HepG2 (cell line): ENCODE measurements around the gene KCTD14. TPM values are rescaled to one million over a fixed set of nuclear protein-coding genes. Genes with fewer than 3 reads are reported as not detected.
A peak's percentile ranks its signal among the peaks of the same experiment; 100 is the strongest.

Experiments used
- DR1 ChIP-seq: sonication (generic); formaldehyde crosslinking; IDR thresholded peaks from 2 replicates; pipeline ENCODE4 v1.8.0; 2021; ENCODE audit warnings: mild to moderate bottlenecking, missing genetic modification reagents, inconsistent platforms
- ERF ChIP-seq: IDR thresholded peaks from 2 replicates; pipeline ENCODE4 v1.6.1; 2018; ENCODE audit warnings: missing biosample characterization, missing genetic modification reagents
- ETV6 ChIP-seq: sonication (generic); formaldehyde crosslinking; conservative IDR thresholded peaks from 2 replicates; pipeline ENCODE4 v1.4.0; 2020; ENCODE audit warnings: missing genetic modification reagents
- NFE2L1 ChIP-seq: sonication (generic); formaldehyde crosslinking; IDR thresholded peaks from 2 replicates; pipeline ENCODE4 v1.4.0; 2020; ENCODE audit warnings: missing genetic modification reagents, mild to moderate bottlenecking, borderline replicate concordance
- NONO ChIP-seq, 2 experiments: fragments of 450-650 bp in 1 of 2; sonication (generic) in 1 of 2; formaldehyde crosslinking in 1 of 2; IDR thresholded peaks in 1 of 2; conservative IDR thresholded peaks in 1 of 2; 2 replicates each; pipeline versions ENCODE4 v1.6.1 to v1.8.0; 2017 to 2022; ENCODE audit warnings: mild to moderate bottlenecking in 1 of 2, missing genetic modification reagents in 1 of 2, moderate library complexity in 1 of 2
- ZBTB1 ChIP-seq: sonication (generic); formaldehyde crosslinking; IDR thresholded peaks from 2 replicates; pipeline ENCODE4 v1.4.0; 2020; ENCODE audit warnings: missing genetic modification reagents, borderline replicate concordance
- ZNF10 ChIP-seq: sonication (generic); formaldehyde crosslinking; IDR thresholded peaks from 2 replicates; pipeline ENCODE4 v1.4.0; 2020; ENCODE audit warnings: mild to moderate bottlenecking, low read depth, missing genetic modification reagents, borderline replicate concordance
- ZNF253 ChIP-seq: sonication (generic); formaldehyde crosslinking; IDR thresholded peaks from 2 replicates; pipeline ENCODE4 v1.8.0; 2022; ENCODE audit warnings: mild to moderate bottlenecking, missing genetic modification reagents, borderline replicate concordance
- ZNF577 ChIP-seq: sonication (generic); formaldehyde crosslinking; IDR thresholded peaks from 2 replicates; pipeline ENCODE4 v1.4.0; 2020; ENCODE audit warnings: mild to moderate bottlenecking, low read depth, missing genetic modification reagents, borderline replicate concordance
- ZNF839 ChIP-seq: sonication (generic); formaldehyde crosslinking; IDR thresholded peaks from 2 replicates; pipeline ENCODE4 v1.4.0; 2020; ENCODE audit warnings: missing genetic modification reagents, mild to moderate bottlenecking, borderline replicate concordance
- polyA plus RNA-seq, 8 experiments: library from polyadenylated mRNA; depleted of rRNA in 3 of 8; stranded (reverse) in 7 of 8; unstranded in 1 of 8; fragments of >200 nt; fragmentation: Illumina TruSeq in 4 of 8; extraction: Trizol in 4 of 8; gene quantifications; 2 replicates each; pipeline versions ENCODE4 v1.2.1 to v1.2.3, GENCODE V29; 2011 to 2016; ENCODE audit warnings: low read depth in 4 of 8, missing spikeins in 1 of 8, mixed read lengths in 1 of 8; ENCODE audit not compliant: insufficient read depth in 1 of 8
- total RNA-seq, 5 experiments: library from RNA; depleted of rRNA; stranded (reverse); fragments of >200 nt; fragmentation: Illumina TruSeq; extraction: Trizol; gene quantifications; 2 replicates each; pipeline ENCODE4 v1.2.3, GENCODE V29; 2016; ENCODE audit warnings: low read depth in 1 of 5
- TF ChIP-seq, protein P1 (sequence below): IDR thresholded peaks from 2 replicates; pipeline ENCODE4 v1.6.1; 2016
- TF ChIP-seq, protein P2 (sequence below): IDR thresholded peaks from 2 replicates; pipeline ENCODE4 v1.6.1; 2016; ENCODE audit warnings: missing compliant biosample characterization, missing genetic modification reagents, borderline replicate concordance
- TF ChIP-seq, protein P3 (sequence below): sonication (generic); formaldehyde crosslinking; IDR thresholded peaks from 2 replicates; pipeline ENCODE4 v1.4.0; 2020; ENCODE audit warnings: missing genetic modification reagents
- TF ChIP-seq, protein P4 (sequence below): sonication (generic); formaldehyde crosslinking; IDR thresholded peaks from 2 replicates; pipeline ENCODE4 v1.4.0; 2020; ENCODE audit warnings: missing genetic modification reagents, borderline replicate concordance

The KCTD14 gene
- total and polyA plus RNA-seq, 2 of the 13 experiments (the other 11 are each of a cell fraction or from before 2014, with no cell fraction given), result 10.3 to 15.6 TPM

DNA sequence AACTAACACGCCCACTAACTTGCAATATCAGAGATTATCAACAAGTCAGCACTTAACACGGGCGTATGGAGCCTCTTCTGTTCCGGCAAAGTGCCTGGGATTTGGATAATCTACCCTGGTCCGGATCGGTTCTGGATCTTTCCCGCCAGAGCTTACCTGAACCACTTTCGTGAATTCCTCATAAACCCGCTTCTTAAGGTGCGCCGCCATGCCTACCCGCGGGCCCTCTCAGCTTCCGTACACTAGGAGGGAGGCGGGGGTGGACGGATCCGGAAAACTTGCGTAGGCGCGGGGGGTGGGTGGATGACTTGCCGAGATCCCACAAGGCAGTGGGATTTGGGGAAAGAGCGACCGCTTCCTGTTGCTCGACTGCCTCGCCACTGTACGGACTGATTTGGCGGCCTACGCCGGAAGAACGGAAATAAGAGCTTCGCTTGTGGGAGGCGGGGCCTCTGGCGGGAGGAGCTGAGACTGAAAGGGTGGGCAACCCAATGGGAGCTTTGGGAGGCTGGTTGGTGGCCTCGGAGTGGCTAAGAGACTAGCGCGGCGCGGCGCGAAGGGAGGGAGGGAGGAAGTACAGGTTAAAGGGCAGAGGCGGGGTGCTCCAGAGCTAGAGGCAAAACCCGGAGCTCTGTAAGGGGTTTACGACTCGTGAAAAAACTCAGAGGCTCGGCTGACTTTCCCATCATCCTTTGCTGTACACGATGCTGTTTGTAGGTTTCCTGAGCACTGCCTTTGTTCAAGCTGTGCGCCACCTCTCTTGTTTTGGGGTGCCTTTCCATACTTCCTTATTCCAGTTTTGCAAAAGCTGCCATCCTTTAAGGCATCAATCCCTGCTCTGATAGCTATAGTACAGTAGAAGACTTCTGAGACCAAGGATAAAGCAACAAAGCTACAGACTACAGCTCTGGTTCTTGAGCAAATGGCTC lies 28.4 kb downstream of the KCTD14 start, which contains the start of gene INTS4 (continued):
- TF ChIP-seq NONO (IDR thresholded peaks at IDR 0.05) (no peak), NONO (CRISPR knock-in tag; conservative IDR thresholded peaks at IDR 0.05) (peak; percentile 47; the same call in 1 of the 2 replicates), ZNF253 (no peak), ERF (CRISPR knock-in tag) (peak; percentile 81), ZNF10 (CRISPR knock-in tag) (no peak), NFE2L1 (CRISPR knock-in tag) (no peak), ZNF577 (CRISPR knock-in tag) (no peak), ETV6 (CRISPR knock-in tag) (no peak; the same call in 1 of the 2 replicates), ZBTB1 (CRISPR knock-in tag) (no peak), DR1 (CRISPR knock-in tag) (peak; percentile 72; the same call in 1 of the 2 replicates), ZNF839 (CRISPR knock-in tag) (no peak)
- TF ChIP-seq, protein P1, sequence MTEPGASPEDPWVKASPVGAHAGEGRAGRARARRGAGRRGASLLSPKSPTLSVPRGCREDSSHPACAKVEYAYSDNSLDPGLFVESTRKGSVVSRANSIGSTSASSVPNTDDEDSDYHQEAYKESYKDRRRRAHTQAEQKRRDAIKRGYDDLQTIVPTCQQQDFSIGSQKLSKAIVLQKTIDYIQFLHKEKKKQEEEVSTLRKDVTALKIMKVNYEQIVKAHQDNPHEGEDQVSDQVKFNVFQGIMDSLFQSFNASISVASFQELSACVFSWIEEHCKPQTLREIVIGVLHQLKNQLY (CRISPR knock-in tag), result peak; percentile 42; the same call in 1 of the 2 replicates
- TF ChIP-seq, protein P2, sequence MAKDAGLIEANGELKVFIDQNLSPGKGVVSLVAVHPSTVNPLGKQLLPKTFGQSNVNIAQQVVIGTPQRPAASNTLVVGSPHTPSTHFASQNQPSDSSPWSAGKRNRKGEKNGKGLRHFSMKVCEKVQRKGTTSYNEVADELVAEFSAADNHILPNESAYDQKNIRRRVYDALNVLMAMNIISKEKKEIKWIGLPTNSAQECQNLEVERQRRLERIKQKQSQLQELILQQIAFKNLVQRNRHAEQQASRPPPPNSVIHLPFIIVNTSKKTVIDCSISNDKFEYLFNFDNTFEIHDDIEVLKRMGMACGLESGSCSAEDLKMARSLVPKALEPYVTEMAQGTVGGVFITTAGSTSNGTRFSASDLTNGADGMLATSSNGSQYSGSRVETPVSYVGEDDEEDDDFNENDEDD, result no peak; the same call in 1 of the 2 replicates
- TF ChIP-seq, protein P3, sequence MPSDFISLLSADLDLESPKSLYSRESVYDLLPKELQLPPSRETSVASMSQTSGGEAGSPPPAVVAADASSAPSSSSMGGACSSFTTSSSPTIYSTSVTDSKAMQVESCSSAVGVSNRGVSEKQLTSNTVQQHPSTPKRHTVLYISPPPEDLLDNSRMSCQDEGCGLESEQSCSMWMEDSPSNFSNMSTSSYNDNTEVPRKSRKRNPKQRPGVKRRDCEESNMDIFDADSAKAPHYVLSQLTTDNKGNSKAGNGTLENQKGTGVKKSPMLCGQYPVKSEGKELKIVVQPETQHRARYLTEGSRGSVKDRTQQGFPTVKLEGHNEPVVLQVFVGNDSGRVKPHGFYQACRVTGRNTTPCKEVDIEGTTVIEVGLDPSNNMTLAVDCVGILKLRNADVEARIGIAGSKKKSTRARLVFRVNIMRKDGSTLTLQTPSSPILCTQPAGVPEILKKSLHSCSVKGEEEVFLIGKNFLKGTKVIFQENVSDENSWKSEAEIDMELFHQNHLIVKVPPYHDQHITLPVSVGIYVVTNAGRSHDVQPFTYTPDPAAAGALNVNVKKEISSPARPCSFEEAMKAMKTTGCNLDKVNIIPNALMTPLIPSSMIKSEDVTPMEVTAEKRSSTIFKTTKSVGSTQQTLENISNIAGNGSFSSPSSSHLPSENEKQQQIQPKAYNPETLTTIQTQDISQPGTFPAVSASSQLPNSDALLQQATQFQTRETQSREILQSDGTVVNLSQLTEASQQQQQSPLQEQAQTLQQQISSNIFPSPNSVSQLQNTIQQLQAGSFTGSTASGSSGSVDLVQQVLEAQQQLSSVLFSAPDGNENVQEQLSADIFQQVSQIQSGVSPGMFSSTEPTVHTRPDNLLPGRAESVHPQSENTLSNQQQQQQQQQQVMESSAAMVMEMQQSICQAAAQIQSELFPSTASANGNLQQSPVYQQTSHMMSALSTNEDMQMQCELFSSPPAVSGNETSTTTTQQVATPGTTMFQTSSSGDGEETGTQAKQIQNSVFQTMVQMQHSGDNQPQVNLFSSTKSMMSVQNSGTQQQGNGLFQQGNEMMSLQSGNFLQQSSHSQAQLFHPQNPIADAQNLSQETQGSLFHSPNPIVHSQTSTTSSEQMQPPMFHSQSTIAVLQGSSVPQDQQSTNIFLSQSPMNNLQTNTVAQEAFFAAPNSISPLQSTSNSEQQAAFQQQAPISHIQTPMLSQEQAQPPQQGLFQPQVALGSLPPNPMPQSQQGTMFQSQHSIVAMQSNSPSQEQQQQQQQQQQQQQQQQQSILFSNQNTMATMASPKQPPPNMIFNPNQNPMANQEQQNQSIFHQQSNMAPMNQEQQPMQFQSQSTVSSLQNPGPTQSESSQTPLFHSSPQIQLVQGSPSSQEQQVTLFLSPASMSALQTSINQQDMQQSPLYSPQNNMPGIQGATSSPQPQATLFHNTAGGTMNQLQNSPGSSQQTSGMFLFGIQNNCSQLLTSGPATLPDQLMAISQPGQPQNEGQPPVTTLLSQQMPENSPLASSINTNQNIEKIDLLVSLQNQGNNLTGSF (CRISPR knock-in tag), result no peak
- TF ChIP-seq, protein P4, sequence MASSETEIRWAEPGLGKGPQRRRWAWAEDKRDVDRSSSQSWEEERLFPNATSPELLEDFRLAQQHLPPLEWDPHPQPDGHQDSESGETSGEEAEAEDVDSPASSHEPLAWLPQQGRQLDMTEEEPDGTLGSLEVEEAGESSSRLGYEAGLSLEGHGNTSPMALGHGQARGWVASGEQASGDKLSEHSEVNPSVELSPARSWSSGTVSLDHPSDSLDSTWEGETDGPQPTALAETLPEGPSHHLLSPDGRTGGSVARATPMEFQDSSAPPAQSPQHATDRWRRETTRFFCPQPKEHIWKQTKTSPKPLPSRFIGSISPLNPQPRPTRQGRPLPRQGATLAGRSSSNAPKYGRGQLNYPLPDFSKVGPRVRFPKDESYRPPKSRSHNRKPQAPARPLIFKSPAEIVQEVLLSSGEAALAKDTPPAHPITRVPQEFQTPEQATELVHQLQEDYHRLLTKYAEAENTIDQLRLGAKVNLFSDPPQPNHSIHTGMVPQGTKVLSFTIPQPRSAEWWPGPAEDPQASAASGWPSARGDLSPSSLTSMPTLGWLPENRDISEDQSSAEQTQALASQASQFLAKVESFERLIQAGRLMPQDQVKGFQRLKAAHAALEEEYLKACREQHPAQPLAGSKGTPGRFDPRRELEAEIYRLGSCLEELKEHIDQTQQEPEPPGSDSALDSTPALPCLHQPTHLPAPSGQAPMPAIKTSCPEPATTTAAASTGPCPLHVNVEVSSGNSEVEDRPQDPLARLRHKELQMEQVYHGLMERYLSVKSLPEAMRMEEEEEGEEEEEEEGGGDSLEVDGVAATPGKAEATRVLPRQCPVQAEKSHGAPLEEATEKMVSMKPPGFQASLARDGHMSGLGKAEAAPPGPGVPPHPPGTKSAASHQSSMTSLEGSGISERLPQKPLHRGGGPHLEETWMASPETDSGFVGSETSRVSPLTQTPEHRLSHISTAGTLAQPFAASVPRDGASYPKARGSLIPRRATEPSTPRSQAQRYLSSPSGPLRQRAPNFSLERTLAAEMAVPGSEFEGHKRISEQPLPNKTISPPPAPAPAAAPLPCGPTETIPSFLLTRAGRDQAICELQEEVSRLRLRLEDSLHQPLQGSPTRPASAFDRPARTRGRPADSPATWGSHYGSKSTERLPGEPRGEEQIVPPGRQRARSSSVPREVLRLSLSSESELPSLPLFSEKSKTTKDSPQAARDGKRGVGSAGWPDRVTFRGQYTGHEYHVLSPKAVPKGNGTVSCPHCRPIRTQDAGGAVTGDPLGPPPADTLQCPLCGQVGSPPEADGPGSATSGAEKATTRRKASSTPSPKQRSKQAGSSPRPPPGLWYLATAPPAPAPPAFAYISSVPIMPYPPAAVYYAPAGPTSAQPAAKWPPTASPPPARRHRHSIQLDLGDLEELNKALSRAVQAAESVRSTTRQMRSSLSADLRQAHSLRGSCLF (CRISPR knock-in tag), result no peak
